NOMO-1 (cell line): ENCODE data around the gene OR2A2.

ENCODE experiments used
- DNase-seq, 2 experiments: peaks; one replicate each; lab custom pipeline; 2025; ENCODE audit not compliant: unreplicated experiment in 2 of 2; lab: John Stamatoyannopoulos, UW

OR2A2 gene

GRCh38 chr7:144134116-144134515 is 24.7 kb downstream of the OR2A2 start:
- DNase-seq: no peak

GRCh38 chr7:144137501-144137900 is 28.1 kb downstream of the OR2A2 start:
- no peak for DNase-seq

GRCh38 chr7:144142187-144142586 is 32.8 kb downstream of the OR2A2 start:
- DNase-seq: no peak

- no peak for DNase-seq
These were observed 35.0 kb downstream of the OR2A2 start for GRCh38 chr7:144144426-144144825.

- no peak for DNase-seq
These were observed 38.9 kb downstream of the OR2A2 start for GRCh38 chr7:144148224-144148827.

- DNase-seq: no peak
These were observed 49.5 kb downstream of the OR2A2 start for GRCh38 chr7:144158861-144159260.
